ENCODE measurements around the gene GNG14.

GNG14 gene

DNA sequence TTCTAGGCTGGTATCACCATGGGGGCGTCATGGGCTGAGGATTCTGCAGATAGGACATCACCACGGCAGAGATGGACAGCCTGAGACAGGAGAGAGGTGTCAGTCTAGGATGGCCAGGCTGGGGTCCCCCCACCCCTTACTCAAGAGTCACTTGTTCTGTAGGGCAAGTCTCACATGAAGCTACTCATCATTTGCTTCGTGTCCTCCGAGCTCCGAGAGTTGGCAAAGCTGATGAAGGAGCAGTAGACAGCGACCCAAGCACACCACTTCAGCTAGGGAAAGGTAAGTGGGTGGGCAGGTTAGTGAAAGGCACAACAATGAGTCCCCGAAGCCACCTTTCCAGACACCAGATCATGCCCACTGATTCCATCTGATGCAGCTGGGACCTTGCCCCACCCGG, 19.5 kb upstream of the GNG14 start:
- TF ChIP-seq ZFX (IDR thresholded peaks at IDR 0.05) = no peak
- TF ChIP-seq, protein P1, sequence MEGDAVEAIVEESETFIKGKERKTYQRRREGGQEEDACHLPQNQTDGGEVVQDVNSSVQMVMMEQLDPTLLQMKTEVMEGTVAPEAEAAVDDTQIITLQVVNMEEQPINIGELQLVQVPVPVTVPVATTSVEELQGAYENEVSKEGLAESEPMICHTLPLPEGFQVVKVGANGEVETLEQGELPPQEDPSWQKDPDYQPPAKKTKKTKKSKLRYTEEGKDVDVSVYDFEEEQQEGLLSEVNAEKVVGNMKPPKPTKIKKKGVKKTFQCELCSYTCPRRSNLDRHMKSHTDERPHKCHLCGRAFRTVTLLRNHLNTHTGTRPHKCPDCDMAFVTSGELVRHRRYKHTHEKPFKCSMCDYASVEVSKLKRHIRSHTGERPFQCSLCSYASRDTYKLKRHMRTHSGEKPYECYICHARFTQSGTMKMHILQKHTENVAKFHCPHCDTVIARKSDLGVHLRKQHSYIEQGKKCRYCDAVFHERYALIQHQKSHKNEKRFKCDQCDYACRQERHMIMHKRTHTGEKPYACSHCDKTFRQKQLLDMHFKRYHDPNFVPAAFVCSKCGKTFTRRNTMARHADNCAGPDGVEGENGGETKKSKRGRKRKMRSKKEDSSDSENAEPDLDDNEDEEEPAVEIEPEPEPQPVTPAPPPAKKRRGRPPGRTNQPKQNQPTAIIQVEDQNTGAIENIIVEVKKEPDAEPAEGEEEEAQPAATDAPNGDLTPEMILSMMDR (conservative IDR thresholded peaks at IDR 0.05) = no peak
- peak overlapping the region; percentile 85 for H3K27ac ChIP-seq

DNA sequence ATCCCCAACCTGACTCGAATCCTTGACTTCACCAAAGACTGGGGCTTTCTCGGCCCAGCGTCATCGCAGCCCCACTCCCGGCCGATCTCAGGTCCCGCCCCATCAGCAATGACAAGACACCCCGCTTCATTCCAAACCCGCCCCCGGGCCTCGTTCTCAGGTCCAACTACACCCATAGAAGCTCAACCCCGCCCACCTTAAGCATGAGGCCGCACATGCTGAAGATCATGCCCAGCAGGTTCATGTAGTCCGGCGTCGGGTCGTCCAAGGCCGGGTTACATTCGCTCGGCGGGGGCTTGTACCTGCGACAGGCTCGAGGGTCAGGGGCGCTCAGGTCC, 18.9 kb upstream of the GNG14 start:
- TF ChIP-seq, protein P1 (conservative IDR thresholded peaks at IDR 0.05) = no peak
- no peak; the same call in 1 of the 2 replicates for TF ChIP-seq ZFX (IDR thresholded peaks at IDR 0.05)
- H3K27ac ChIP-seq = peak overlapping the region; percentile 85

- H3K27ac ChIP-seq = peak overlapping the region; percentile 85
- TF ChIP-seq, protein P1 (conservative IDR thresholded peaks at IDR 0.05) = no peak
- peak; percentile 71; the same call in 1 of the 2 replicates for TF ChIP-seq ZFX (IDR thresholded peaks at IDR 0.05)
These were observed 18.3 kb upstream of the GNG14 start for GRCh38 chr19:12669270-12670158.

DNA sequence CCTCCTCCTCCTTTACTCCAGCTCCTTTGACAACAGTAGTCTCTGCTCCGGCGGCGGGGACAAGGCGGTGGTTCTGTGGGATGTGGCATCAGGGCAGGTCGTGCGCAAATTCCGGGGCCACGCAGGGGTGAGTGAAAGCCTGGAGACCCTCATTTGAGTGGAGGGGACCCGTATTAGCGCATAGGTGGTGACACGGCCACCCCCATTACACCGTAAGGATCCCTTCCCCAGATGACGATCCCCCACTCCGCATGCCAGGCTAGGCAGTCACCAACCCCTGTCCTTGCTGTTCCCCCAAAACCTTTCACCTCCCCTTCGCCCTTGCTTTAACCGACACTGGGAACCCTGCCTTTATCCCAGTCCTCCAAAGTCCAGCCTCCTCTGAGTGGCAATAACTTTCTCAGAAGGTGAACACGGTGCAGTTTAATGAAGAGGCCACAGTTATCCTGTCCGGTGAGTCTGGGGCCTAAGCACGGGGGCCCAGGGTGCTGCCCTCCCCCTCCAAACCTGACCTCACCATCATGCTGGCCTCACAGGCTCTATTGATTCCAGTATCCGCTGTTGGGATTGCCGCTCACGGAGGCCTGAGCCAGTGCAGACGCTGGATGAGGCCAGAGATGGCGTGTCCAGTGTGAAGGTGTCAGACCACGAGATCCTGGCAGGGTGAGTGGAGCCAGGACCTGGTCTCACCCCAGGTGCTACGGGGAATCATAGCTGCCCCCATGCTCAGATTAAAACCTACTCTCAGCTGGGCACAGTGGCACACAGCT, 17.5 kb upstream of the GNG14 start:
- peak overlapping the region; percentile 85 for H3K27ac ChIP-seq
- TF ChIP-seq, protein P1 (conservative IDR thresholded peaks at IDR 0.05) = no peak
- no peak for TF ChIP-seq ZFX (IDR thresholded peaks at IDR 0.05)

DNA sequence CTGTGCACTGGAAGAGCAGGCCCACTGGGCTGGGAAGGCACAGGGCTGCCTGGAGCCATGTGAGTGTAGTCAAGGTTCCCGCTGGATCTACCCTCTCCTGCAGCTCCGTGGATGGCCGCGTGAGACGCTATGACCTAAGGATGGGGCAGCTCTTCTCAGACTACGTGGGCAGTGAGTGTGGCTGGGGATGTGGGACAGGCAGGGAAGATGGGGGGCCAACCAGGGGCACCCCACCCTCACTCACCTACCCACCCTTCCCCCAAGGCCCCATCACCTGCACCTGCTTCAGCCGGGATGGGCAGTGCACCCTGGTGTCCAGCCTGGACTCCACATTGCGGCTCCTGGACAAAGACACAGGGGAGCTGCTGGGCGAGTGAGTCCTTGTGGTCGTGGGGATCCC, 15.1 kb upstream of the GNG14 start:
- TF ChIP-seq, protein P1 (conservative IDR thresholded peaks at IDR 0.05) = no peak
- TF ChIP-seq ZFX (IDR thresholded peaks at IDR 0.05) = no peak
- H3K27ac ChIP-seq = no peak overlapping the region

GRCh38 chr19:12675399-12675798, 12.4 kb upstream of the GNG14 start:
- no peak for TF ChIP-seq ZFX (IDR thresholded peaks at IDR 0.05)
- TF ChIP-seq, protein P1 (conservative IDR thresholded peaks at IDR 0.05) = no peak
- H3K27ac ChIP-seq = no peak overlapping the region

- H3K27ac ChIP-seq = no peak overlapping the region
- TF ChIP-seq, protein P1 (conservative IDR thresholded peaks at IDR 0.05) = no peak
- TF ChIP-seq ZFX (IDR thresholded peaks at IDR 0.05) = no peak
These were observed 11.9 kb upstream of the GNG14 start for GRCh38 chr19:12675940-12676339.

Measured in C4-2B (cell line).